Neural cell (in vitro differentiated cells): Measurements from ENCODE around the gene ANO8.

Experiments
- MXI1 ChIP-seq: fragments of 450-650 bp; conservative IDR thresholded peaks from 2 replicates; pipeline ENCODE4 v1.6.1; 2014; ENCODE audit warnings: antibody characterized with exemption, mild to moderate bottlenecking; ENCODE audit not compliant: poor library complexity, severe bottlenecking
- TF ChIP-seq, protein P1 (sequence below): IDR thresholded peaks from 2 replicates; pipeline ENCODE4 v1.6.1; 2012; ENCODE audit warnings: borderline replicate concordance

DNA sequence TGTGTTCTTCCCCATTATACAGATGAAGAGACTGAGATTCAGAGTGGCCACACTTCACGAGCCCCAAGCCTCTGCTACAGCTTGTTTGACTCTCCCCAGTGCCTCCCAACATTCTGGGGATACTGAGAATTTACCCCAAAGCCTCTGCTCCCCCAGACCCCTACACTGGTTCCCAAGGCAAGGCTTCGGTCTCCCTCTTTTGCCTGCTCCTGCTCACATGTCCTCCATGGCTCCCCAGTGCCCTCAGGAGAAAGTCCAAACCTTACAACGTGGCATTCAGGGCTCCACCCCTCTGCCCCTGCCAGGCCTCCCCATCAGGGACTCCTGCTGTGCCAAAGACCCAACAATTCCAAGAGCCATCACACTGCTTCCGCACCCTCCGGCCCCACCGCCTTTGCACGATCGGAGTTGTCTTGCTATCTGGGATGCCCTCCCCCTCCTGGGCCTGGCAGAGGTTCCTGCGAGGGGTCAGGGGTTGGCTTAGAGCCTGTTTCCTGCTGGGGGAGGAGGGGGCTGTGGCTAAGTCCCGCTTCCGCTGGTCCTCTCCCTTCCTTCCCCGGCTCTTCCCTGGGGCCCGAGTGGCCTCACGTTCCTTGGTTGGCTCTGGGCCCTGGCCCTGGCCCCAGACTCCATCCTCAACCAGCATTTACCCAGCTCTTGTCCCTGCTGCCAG, 18.1 kb upstream of the ANO8 start:
- TF ChIP-seq, protein P1, sequence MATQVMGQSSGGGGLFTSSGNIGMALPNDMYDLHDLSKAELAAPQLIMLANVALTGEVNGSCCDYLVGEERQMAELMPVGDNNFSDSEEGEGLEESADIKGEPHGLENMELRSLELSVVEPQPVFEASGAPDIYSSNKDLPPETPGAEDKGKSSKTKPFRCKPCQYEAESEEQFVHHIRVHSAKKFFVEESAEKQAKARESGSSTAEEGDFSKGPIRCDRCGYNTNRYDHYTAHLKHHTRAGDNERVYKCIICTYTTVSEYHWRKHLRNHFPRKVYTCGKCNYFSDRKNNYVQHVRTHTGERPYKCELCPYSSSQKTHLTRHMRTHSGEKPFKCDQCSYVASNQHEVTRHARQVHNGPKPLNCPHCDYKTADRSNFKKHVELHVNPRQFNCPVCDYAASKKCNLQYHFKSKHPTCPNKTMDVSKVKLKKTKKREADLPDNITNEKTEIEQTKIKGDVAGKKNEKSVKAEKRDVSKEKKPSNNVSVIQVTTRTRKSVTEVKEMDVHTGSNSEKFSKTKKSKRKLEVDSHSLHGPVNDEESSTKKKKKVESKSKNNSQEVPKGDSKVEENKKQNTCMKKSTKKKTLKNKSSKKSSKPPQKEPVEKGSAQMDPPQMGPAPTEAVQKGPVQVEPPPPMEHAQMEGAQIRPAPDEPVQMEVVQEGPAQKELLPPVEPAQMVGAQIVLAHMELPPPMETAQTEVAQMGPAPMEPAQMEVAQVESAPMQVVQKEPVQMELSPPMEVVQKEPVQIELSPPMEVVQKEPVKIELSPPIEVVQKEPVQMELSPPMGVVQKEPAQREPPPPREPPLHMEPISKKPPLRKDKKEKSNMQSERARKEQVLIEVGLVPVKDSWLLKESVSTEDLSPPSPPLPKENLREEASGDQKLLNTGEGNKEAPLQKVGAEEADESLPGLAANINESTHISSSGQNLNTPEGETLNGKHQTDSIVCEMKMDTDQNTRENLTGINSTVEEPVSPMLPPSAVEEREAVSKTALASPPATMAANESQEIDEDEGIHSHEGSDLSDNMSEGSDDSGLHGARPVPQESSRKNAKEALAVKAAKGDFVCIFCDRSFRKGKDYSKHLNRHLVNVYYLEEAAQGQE = no peak
- TF ChIP-seq MXI1 = no peak
